IMR-90 (cell line): ENCODE data around the gene LRIG1. TPM values are rescaled to one million over a fixed set of nuclear protein-coding genes. Genes with fewer than 3 reads are reported as not detected.

Experiments used
- ATAC-seq: fragments of 200-7000 bp; cut with Tn5 transposase; 2 replicates; pipeline ENCODE4 v1.9.1; 2020; ENCODE audit warnings: low read depth, mild to moderate bottlenecking, moderate library complexity
- BruUV-seq: library from RNA; stranded (reverse); fragments of 400-500 nt; replicated peaks from 2 replicates; lab custom pipeline; 2021; lab: Mats Ljungman, UMichigan
- CTCF ChIA-PET: fragments of 300-600 bp; formaldehyde crosslinking; extraction: SDS; loops from one replicate; lab custom pipeline; 2021; ENCODE audit warnings: antibody characterized with exemption; lab: Yijun Ruan, JAX
- POLR2A ChIA-PET: fragments of 300-600 bp; sonication (Branson Sonifier 250); formaldehyde crosslinking; loops from one replicate; lab custom pipeline; 2022; ENCODE audit warnings: antibody characterized with exemption; ENCODE audit not compliant: unreplicated experiment; lab: Charles Lee
- DNase-seq: peaks from one replicate; pipeline ENCODE4 v3.0.0; 2013
- H2AFZ ChIP-seq: replicated peaks from 2 replicates; pipeline ENCODE3; 2013; ENCODE audit warnings: low read length, mild to moderate bottlenecking; ENCODE audit not compliant: poor library complexity
- H2AK5ac ChIP-seq: 2 replicates; pipeline ENCODE4 v1.6.1; 2013; ENCODE audit warnings: low read depth, low read length, inconsistent platforms
- H2AK9ac ChIP-seq: replicated peaks from 2 replicates; pipeline ENCODE3; 2013; ENCODE audit warnings: mild to moderate bottlenecking, low read depth, low read length, moderate library complexity; ENCODE audit not compliant: poor library complexity
- H2BK120ac ChIP-seq: 2 replicates; pipeline ENCODE4 v1.6.1; 2013; ENCODE audit warnings: low read depth, low read length, inconsistent platforms
- H2BK15ac ChIP-seq: 3 replicates; pipeline ENCODE4 v1.6.1; 2013; ENCODE audit warnings: low read depth, low read length, inconsistent platforms
- H2BK20ac ChIP-seq: 2 replicates; pipeline ENCODE4 v1.6.1; 2013; ENCODE audit warnings: low read depth, mild to moderate bottlenecking, inconsistent platforms, low read length, moderate library complexity
- H2BK5ac ChIP-seq: 2 replicates; pipeline ENCODE4 v1.6.1; 2013; ENCODE audit warnings: mild to moderate bottlenecking, low read depth, low read length, inconsistent platforms; ENCODE audit not compliant: poor library complexity, severe bottlenecking
- H3K14ac ChIP-seq: replicated peaks from 2 replicates; pipeline ENCODE4 v1.6.1; 2013; ENCODE audit warnings: low read depth, low read length, inconsistent platforms
- H3K18ac ChIP-seq: 2 replicates; pipeline ENCODE4 v1.6.1; 2013; ENCODE audit warnings: low read depth, low read length, control low read depth
- H3K23ac ChIP-seq: 2 replicates; pipeline ENCODE4 v1.6.1; 2013; ENCODE audit warnings: low read depth, low read length, inconsistent platforms
- H3K27ac ChIP-seq: 2 replicates; pipeline ENCODE4 v1.5.1; 2013; ENCODE audit warnings: mild to moderate bottlenecking, control low read depth, low read length; ENCODE audit not compliant: insufficient read depth
- H3K27me3 ChIP-seq: 2 replicates; pipeline ENCODE4 v1.6.1; 2013; ENCODE audit warnings: low read length; ENCODE audit not compliant: control insufficient read depth, insufficient read depth
- H3K36me3 ChIP-seq: 2 replicates; pipeline ENCODE4 v1.6.1; 2013; ENCODE audit warnings: low read length, mixed read lengths; ENCODE audit not compliant: control insufficient read depth, insufficient read depth
- H3K4ac ChIP-seq: 2 replicates; pipeline ENCODE4 v1.6.1; 2013; ENCODE audit warnings: low read depth, low read length, inconsistent platforms
- H3K4me1 ChIP-seq: 2 replicates; pipeline ENCODE4 v1.6.1; 2013; ENCODE audit warnings: low read length, mixed read lengths; ENCODE audit not compliant: control insufficient read depth, insufficient read depth
- H3K4me2 ChIP-seq: 2 replicates; pipeline ENCODE4 v1.6.1; 2013; ENCODE audit warnings: low read depth, mild to moderate bottlenecking, control low read depth, low read length, moderate library complexity
- H3K4me3 ChIP-seq: 2 replicates; pipeline ENCODE4 v1.5.1; 2013; ENCODE audit warnings: low read depth, mild to moderate bottlenecking, control low read depth, low read length, moderate library complexity; ENCODE audit not compliant: insufficient read depth
- H3K56ac ChIP-seq: 2 replicates; pipeline ENCODE4 v1.6.1; 2013; ENCODE audit warnings: low read length, inconsistent platforms; ENCODE audit not compliant: insufficient read depth; ENCODE audit errors: extremely low read depth
- H3K79me1 ChIP-seq, 2 experiments: 2 replicates each; pipeline ENCODE4 v1.6.1; 2013; ENCODE audit warnings: low read length in 2 of 2, inconsistent platforms in 1 of 2, low read depth in 1 of 2
- H3K9ac ChIP-seq: 2 replicates; pipeline ENCODE4 v1.6.1; 2013; ENCODE audit warnings: low read depth, low read length, control low read depth
- H3K9me1 ChIP-seq: 2 replicates; pipeline ENCODE4 v1.6.1; 2013; ENCODE audit warnings: low read length, inconsistent platforms; ENCODE audit not compliant: insufficient read depth
- H3K9me3 ChIP-seq: 2 replicates; pipeline ENCODE4 v1.6.1; 2013; ENCODE audit warnings: low read length; ENCODE audit not compliant: control insufficient read depth, insufficient read depth
- H4K20me1 ChIP-seq: 2 replicates; pipeline ENCODE4 v1.6.1; 2013; ENCODE audit warnings: low read length, inconsistent platforms; ENCODE audit not compliant: insufficient read depth
- H4K5ac ChIP-seq: 2 replicates; pipeline ENCODE4 v1.6.1; 2013; ENCODE audit warnings: mild to moderate bottlenecking, low read depth, low read length, control low read depth
- H4K8ac ChIP-seq, 2 experiments: 2 replicates each; pipeline ENCODE4 v1.6.1; 2013; ENCODE audit warnings: low read depth in 2 of 2, low read length in 2 of 2, control low read depth in 1 of 2, inconsistent platforms in 1 of 2
- H4K91ac ChIP-seq: 2 replicates; pipeline ENCODE4 v1.6.1; 2013; ENCODE audit warnings: low read depth, low read length, inconsistent platforms; ENCODE audit not compliant: insufficient read depth
- BHLHE40 ChIP-seq: fragments of 150-350 bp; IDR thresholded peaks from 2 replicates; pipeline ENCODE4 v1.6.1; 2016; ENCODE audit warnings: mild to moderate bottlenecking, low read depth, low read length
- CEBPB ChIP-seq: IDR thresholded peaks from 2 replicates; pipeline ENCODE4 v1.6.1; 2012; ENCODE audit warnings: low read depth, low read length, improper control_type of control experiment
- CHD1 ChIP-seq: IDR thresholded peaks from 2 replicates; pipeline ENCODE4 v1.6.1; 2012; ENCODE audit warnings: low read depth, low read length, improper control_type of control experiment
- CTCF ChIP-seq: conservative IDR thresholded peaks from 2 replicates; pipeline ENCODE4 v1.5.1; 2012; ENCODE audit warnings: mild to moderate bottlenecking, low read depth, low read length, improper control_type of control experiment
- ELK1 ChIP-seq: fragments of 150-350 bp; IDR thresholded peaks from 2 replicates; pipeline ENCODE4 v1.6.1; 2016; ENCODE audit warnings: low read depth, mild to moderate bottlenecking, low read length, moderate library complexity, borderline replicate concordance
- FOS ChIP-seq: fragments of 150-350 bp; IDR thresholded peaks from 2 replicates; pipeline ENCODE4 v1.6.1; 2016; ENCODE audit warnings: low read depth, low read length
- MAFK ChIP-seq: IDR thresholded peaks from 2 replicates; pipeline ENCODE4 v1.6.1; 2012; ENCODE audit warnings: low read depth, low read length, improper control_type of control experiment
- MAZ ChIP-seq: IDR thresholded peaks from 2 replicates; pipeline ENCODE4 v1.6.1; 2012; ENCODE audit warnings: low read depth, mild to moderate bottlenecking, low read length, improper control_type of control experiment, moderate library complexity, borderline replicate concordance
- MXI1 ChIP-seq: IDR thresholded peaks from 2 replicates; pipeline ENCODE4 v1.6.1; 2012; ENCODE audit warnings: low read depth, mild to moderate bottlenecking, low read length, moderate library complexity, borderline replicate concordance
- NFE2L2 ChIP-seq: fragments of 150-350 bp; IDR thresholded peaks from 2 replicates; pipeline ENCODE4 v1.6.1; 2016; ENCODE audit warnings: low read depth, mild to moderate bottlenecking, low read length
- POLR2A ChIP-seq: IDR thresholded peaks from 2 replicates; pipeline ENCODE4 v1.6.1; 2012; ENCODE audit warnings: mild to moderate bottlenecking, low read depth, low read length
- RAD21 ChIP-seq: IDR thresholded peaks from 2 replicates; pipeline ENCODE4 v1.6.1; 2012; ENCODE audit warnings: low read length, improper control_type of control experiment
- RCOR1 ChIP-seq: IDR thresholded peaks from 2 replicates; pipeline ENCODE4 v1.6.1; 2012; ENCODE audit warnings: mild to moderate bottlenecking, low read length, improper control_type of control experiment; ENCODE audit not compliant: insufficient replicate concordance
- RFX5 ChIP-seq: IDR thresholded peaks from 2 replicates; pipeline ENCODE4 v1.8.0; 2012; ENCODE audit warnings: low read depth, mild to moderate bottlenecking, low read length, moderate library complexity
- SMC3 ChIP-seq: fragments of 150-350 bp; IDR thresholded peaks from 2 replicates; pipeline ENCODE4 v1.6.1; 2016; ENCODE audit warnings: low read depth, mild to moderate bottlenecking, antibody characterized with exemption, low read length, moderate library complexity
- WGBS, 2 experiments: methylation state at CpG; one replicate each; pipeline versions ENCODE4 v1.1.5 to v1.1.7; 2013; ENCODE audit warnings: missing lambda C conversion rate in 2 of 2; ENCODE audit not compliant: insufficient read length in 1 of 2; ENCODE audit errors: extremely low coverage in 2 of 2; 5-methylcytosine and 5-hydroxymethylcytosine counted together
- dilution Hi-C: fragments of 300-500 bp; cut with HindIII; formaldehyde crosslinking; loops from one replicate; pipeline ENCODE4 v1.14.3; 2018; ENCODE audit warnings: low sequenced_read_pairs; ENCODE audit not compliant: unreplicated experiment
- in situ Hi-C: fragments of 300-500 bp; cut with MboI; formaldehyde crosslinking; loops from 3 replicates; pipeline ENCODE4 v1.14.3; 2019; ENCODE audit warnings: low sequenced_read_pairs, inconsistent platforms, mixed read lengths
- intact Hi-C: fragments of 100-400 bp; cut with micrococcal nuclease; formaldehyde crosslinking; loops from 2 replicates; pipeline ENCODE4 v1.10.0; 2022
- polyA plus RNA-seq, 3 experiments: library from polyadenylated mRNA; depleted of rRNA; stranded (reverse); fragments of >200 nt; gene quantifications; 2 replicates each; pipeline ENCODE4 v1.2.3, GENCODE V29; 2012; ENCODE audit warnings: low replicate concordance in 1 of 3
- total RNA-seq: library from RNA; depleted of rRNA; stranded (reverse); fragments of >200 nt; gene quantifications from 2 replicates; pipeline ENCODE4 v1.2.3, GENCODE V29; 2012

Gene LRIG1
- total and polyA plus RNA-seq, 2 of the 4 experiments (the other 2 are of a cell fraction), result 62.8 to 87.8 TPM

GRCh38 chr3:66473181-66473580, 27.6 kb downstream of the LRIG1 start:
- H2BK120ac ChIP-seq, result peak overlapping the region; percentile 21; the same call in 1 of the 2 replicates
- peak; percentile 58 for DNase-seq

More at GRCh38 chr3:66473181-66473580, 27.6 kb downstream of the LRIG1 start:
- no peaks in the 10 kb centered on the region for H3K36me3 ChIP-seq
- H2AK9ac ChIP-seq, result no peak overlapping the region
- peak overlapping the region; percentile 25; the same call in 1 of the 2 replicates for H2AK5ac ChIP-seq
- 0 out of 2 replicates have a peak overlapping the region, but pooled peaks have one; percentile 34 for H3K14ac ChIP-seq
- TF ChIP-seq ELK1, result no peak
- no peak for TF ChIP-seq CHD1
- no peak for TF ChIP-seq CEBPB
- TF ChIP-seq POLR2A, result no peak
- no peak for TF ChIP-seq CTCF
- TF ChIP-seq MAFK, result no peak
- TF ChIP-seq MXI1, result no peak
- TF ChIP-seq SMC3, result no peak
- TF ChIP-seq RAD21, result no peak
- TF ChIP-seq RFX5, result no peak
- TF ChIP-seq NFE2L2, result no peak
- TF ChIP-seq MAZ, result no peak
- TF ChIP-seq BHLHE40, result no peak
- TF ChIP-seq FOS, result no peak
- no peak for TF ChIP-seq RCOR1
- ChIA-PET CTCF (interaction anchor here (0.7 to 1.5 kb wide), 4 partner anchors 10 to 349 kb away, joined by 3 to 4 read pairs (median 3); no protein-coding TSS in a partner anchor), POLR2A (no interaction called here)
- peaks cover 34 to 81% of the 10 kb centered on the region in 2 experiments for H3K79me1 ChIP-seq
- whole genome bisulfite sequencing, 2 experiments, result 47% methylated on average over 4 of the region's 4 CpGs; no CpG with 5 or more reads in 1 of the 2 experiments
- peak overlapping the region; percentile 71 for H3K27ac ChIP-seq
- no TSS peak for BruUV-seq
- H3K4ac ChIP-seq, result peak overlapping the region; percentile 38; the same call in 1 of the 2 replicates
- H4K8ac ChIP-seq, result peak overlapping the region; percentile 6 to 48; a peak in 2 of 4 replicates
- in situ Hi-C loops (no loop called here), dilution Hi-C loops (no loop called here), intact Hi-C loops (loop anchor here (2.0 to 5.0 kb wide), 2 partner anchors 46 to 60 kb away; no protein-coding TSS in a partner anchor)
- H3K9me1 ChIP-seq, result peaks cover 15% of the 10 kb centered on the region
- peak overlapping the region; percentile 62 for H3K4me2 ChIP-seq
- peak overlapping the region; percentile 25 for H3K56ac ChIP-seq
- H3K23ac ChIP-seq, result peak overlapping the region; percentile 4; the same call in 1 of the 2 replicates
- H3K27me3 ChIP-seq, result no peaks in the 10 kb centered on the region
- peak overlapping the region; percentile 53; the same call in 1 of the 2 replicates for H2BK20ac ChIP-seq
- peak overlapping the region; percentile 42 for H3K9ac ChIP-seq
- no peaks in the 10 kb centered on the region for H3K9me3 ChIP-seq
- H4K91ac ChIP-seq, result no peak overlapping the region
- ATAC-seq, result no peak
- peak overlapping the region; percentile 50; the same call in 1 of the 3 replicates for H2BK15ac ChIP-seq
- H2AFZ ChIP-seq, result no peak overlapping the region
- peak overlapping the region; percentile 64 for H2BK5ac ChIP-seq
- H4K20me1 ChIP-seq, result peaks cover 41% of the 10 kb centered on the region; the same call in 1 of the 2 replicates
- peak overlapping the region; percentile 15 for H4K5ac ChIP-seq
- H3K4me3 ChIP-seq, result no peak overlapping the region
- peak overlapping the region; percentile 14 for H3K18ac ChIP-seq
- peaks cover 20% of the 10 kb centered on the region for H3K4me1 ChIP-seq
